ENCODE results near the gene NBEA. TPM values are rescaled to one million over a fixed set of nuclear protein-coding genes. Genes with fewer than 3 reads are reported as not detected.

The NBEA gene
- total RNA-seq, 4 donors from 2014 or later, result 0.34 to 10.3 (median 2.4) TPM

GRCh38 chr13:35714588-35715377 lies 772.7 kb downstream of the NBEA start:
- Histone ChIP-seq H3K36me3 (no peaks in the 10 kb centered on the region), H3K9me3 (no peaks in the 10 kb centered on the region), H3K4me1 (peaks cover 0 to 23% (median 13%) of the 10 kb centered on the region in 3 donors), H3K27ac (peak overlapping the region in 2 of 4 donors; percentile 25 to 44), H3K27me3 (no peaks in the 10 kb centered on the region), H3K4me3 (no peak overlapping the region)
- no peak for DNase-seq
- WGBS, 2 donors, result 38 to 63% methylated on average over 4 to 7 of the region's 9 CpGs
- TF ChIP-seq CTCF (IDR thresholded peaks at IDR 0.05) (no peak), POLR2A (IDR thresholded peaks at IDR 0.05) (no peak)
- intact Hi-C loops (cut with DNase I), result no loop called here

GRCh38 chr13:35716186-35716585 lies 774.1 kb downstream of the NBEA start:
- DNase-seq, result no peak
- TF ChIP-seq POLR2A (IDR thresholded peaks at IDR 0.05) (no peak), CTCF (IDR thresholded peaks at IDR 0.05) (no peak)
- peaks cover 0 to 31% (median 18%) of the 10 kb centered on the region in 3 donors for H3K4me1 ChIP-seq
- H3K9me3 ChIP-seq, result no peaks in the 10 kb centered on the region
- intact Hi-C loops (cut with DNase I), result no loop called here
- H3K27me3 ChIP-seq, result no peaks in the 10 kb centered on the region
- H3K4me3 ChIP-seq, result no peak overlapping the region
- no peak overlapping the region for H3K27ac ChIP-seq
- no peaks in the 10 kb centered on the region for H3K36me3 ChIP-seq
- WGBS, 2 donors, result 62 to 78% methylated on average over 4 of the region's 4 CpGs

GRCh38 chr13:35716729-35717128 lies 774.7 kb downstream of the NBEA start:
- DNase-seq, result no peak
- Histone ChIP-seq H3K27ac (no peak overlapping the region), H3K27me3 (no peaks in the 10 kb centered on the region), H3K36me3 (no peaks in the 10 kb centered on the region), H3K4me1 (peaks cover 0 to 37% (median 22%) of the 10 kb centered on the region in 3 donors), H3K4me3 (no peak overlapping the region), H3K9me3 (no peaks in the 10 kb centered on the region)
- 94 to 96% methylated on average over 3 to 5 of the region's 15 CpGs for WGBS, 2 donors
- intact Hi-C loops (cut with DNase I), result no loop called here
- TF ChIP-seq POLR2A (IDR thresholded peaks at IDR 0.05) (no peak), CTCF (IDR thresholded peaks at IDR 0.05) (no peak)

DNA sequence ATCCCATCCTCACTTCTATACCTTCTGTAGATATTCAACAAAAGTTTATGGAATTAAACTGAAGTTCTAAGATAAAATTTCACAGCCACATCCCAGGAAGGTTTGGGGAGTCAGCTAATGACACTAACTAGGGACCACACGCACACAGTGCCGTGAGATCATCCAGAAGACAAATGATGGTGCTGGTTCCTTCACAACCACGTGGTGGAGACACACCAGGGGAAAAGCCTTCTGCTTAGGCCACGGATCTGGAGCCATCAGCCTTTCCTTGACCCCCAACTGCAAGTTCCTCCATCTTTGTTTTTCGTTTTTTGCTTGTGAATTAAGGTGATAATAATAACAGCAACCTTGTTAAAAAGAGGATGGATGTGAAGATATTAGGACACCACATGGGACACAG lies 776.0 kb downstream of the NBEA start:
- Histone ChIP-seq H3K9me3 (no peaks in the 10 kb centered on the region), H3K27ac (no peak overlapping the region), H3K36me3 (no peaks in the 10 kb centered on the region), H3K4me1 (peaks cover 0 to 49% (median 27%) of the 10 kb centered on the region in 3 donors), H3K4me3 (no peak overlapping the region), H3K27me3 (no peaks in the 10 kb centered on the region)
- intact Hi-C loops (cut with DNase I), result no loop called here
- DNase-seq, result no peak
- no peak for TF ChIP-seq POLR2A (IDR thresholded peaks at IDR 0.05)
- no peak for TF ChIP-seq CTCF (IDR thresholded peaks at IDR 0.05)
- 62 to 73% methylated on average over 5 of the region's 5 CpGs for WGBS, 2 donors

GRCh38 chr13:35720290-35720689 lies 778.2 kb downstream of the NBEA start:
- peaks cover 0 to 45% (median 14%) of the 10 kb centered on the region in 3 donors for H3K4me1 ChIP-seq
- H3K27ac ChIP-seq, result no peak overlapping the region
- WGBS, 2 donors, result 45 to 50% methylated on average over 5 of the region's 5 CpGs
- no peak for DNase-seq
- H3K27me3 ChIP-seq, result no peaks in the 10 kb centered on the region
- intact Hi-C loops (cut with DNase I), result no loop called here
- no peak overlapping the region for H3K4me3 ChIP-seq
- TF ChIP-seq POLR2A (IDR thresholded peaks at IDR 0.05) (no peak), CTCF (IDR thresholded peaks at IDR 0.05) (no peak)
- no peaks in the 10 kb centered on the region for H3K36me3 ChIP-seq
- no peaks in the 10 kb centered on the region for H3K9me3 ChIP-seq
